ENCODE data around the gene HOXC5. TPM values are rescaled to one million over a fixed set of nuclear protein-coding genes. Genes with fewer than 3 reads are reported as not detected.

The HOXC5 gene
- total RNA-seq, 1 experiment from 2014 or later = 3.4 TPM

DNA sequence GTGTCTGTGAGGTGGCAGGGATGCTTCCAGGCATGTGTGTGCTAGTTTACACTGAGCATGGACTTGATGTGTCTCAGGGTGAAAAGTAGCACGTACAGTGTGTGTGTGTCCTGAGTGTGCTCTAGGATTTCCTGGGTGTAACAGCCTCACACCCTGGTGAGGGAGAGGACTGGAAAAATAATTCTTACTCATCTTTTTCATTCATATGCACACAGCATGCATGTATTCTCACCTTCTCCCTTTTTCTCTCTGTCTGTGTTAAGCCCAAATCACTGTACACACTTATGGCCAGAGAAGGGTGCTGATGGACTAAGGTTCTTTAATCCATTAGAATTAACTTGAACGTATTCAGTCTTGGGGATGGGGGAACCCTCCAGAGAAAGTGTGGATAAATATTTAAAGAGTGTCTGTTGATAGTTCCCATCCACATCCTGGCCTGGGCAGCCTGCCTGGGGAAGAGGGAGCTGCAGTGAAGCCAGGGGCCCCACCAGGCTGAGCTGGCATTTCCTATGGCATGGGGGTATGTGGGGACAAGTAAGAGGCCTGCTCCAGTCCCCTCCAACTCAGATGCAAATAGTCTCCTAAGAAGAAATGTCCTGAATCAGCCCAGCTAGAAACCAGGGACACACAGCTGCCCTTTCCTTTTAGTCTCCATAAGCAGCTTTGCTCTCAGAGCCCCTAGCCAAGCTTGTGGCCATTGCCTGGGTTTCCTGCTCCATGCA, 25.2 kb upstream of the HOXC5 start:
- CTCF ChIA-PET = interaction anchor here (0.8 to 5.3 kb wide), 12 partner anchors 9 to 283 kb away, joined by 3 to 84 read pairs (median 6); partner anchors contain the start of genes HOXC6 and SMUG1
- Histone ChIP-seq H3K27me3 (replicated peaks; ENCODE audit: control insufficient read depth, insufficient read depth, low read length) (no peaks in the 10 kb centered on the region), H3K4me3 (ENCODE audit: low read depth, low read length) (no peak overlapping the region), H3K9me3 (no peaks in the 10 kb centered on the region), H3K4me1 (peaks cover 48% of the 10 kb centered on the region), H3K36me3 (ENCODE audit: control insufficient read depth, insufficient read depth, low read length) (no peaks in the 10 kb centered on the region)
- intact Hi-C loops (cut with micrococcal nuclease; ENCODE audit: unreplicated experiment) = no loop called here
- DNase-seq = no peak
- TF ChIP-seq, protein P1, sequence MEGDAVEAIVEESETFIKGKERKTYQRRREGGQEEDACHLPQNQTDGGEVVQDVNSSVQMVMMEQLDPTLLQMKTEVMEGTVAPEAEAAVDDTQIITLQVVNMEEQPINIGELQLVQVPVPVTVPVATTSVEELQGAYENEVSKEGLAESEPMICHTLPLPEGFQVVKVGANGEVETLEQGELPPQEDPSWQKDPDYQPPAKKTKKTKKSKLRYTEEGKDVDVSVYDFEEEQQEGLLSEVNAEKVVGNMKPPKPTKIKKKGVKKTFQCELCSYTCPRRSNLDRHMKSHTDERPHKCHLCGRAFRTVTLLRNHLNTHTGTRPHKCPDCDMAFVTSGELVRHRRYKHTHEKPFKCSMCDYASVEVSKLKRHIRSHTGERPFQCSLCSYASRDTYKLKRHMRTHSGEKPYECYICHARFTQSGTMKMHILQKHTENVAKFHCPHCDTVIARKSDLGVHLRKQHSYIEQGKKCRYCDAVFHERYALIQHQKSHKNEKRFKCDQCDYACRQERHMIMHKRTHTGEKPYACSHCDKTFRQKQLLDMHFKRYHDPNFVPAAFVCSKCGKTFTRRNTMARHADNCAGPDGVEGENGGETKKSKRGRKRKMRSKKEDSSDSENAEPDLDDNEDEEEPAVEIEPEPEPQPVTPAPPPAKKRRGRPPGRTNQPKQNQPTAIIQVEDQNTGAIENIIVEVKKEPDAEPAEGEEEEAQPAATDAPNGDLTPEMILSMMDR (IDR thresholded peaks at IDR 0.05; ENCODE audit: insufficient read depth in 1 of 2, low read depth in 1 of 2, low read length in 1 of 2, severe bottlenecking in 1 of 2, unreplicated experiment in 1 of 2) = no peak
- no peak overlapping the region for H3K27ac Mint-ChIP-seq (ENCODE audit: unreplicated experiment)
- H3K4me3 Mint-ChIP-seq (ENCODE audit: unreplicated experiment) = peak overlapping the region; percentile 87
- POLR2A ChIA-PET = interaction anchor here (1.0 to 2.1 kb wide), 3 partner anchors 9 to 184 kb away, joined by 10 to 25 read pairs (median 22); no protein-coding TSS in a partner anchor
- no peaks in the 10 kb centered on the region for H3K9me3 Mint-ChIP-seq (ENCODE audit: unreplicated experiment)
- no peaks in the 10 kb centered on the region for H3K27me3 Mint-ChIP-seq (ENCODE audit: insufficient read depth, unreplicated experiment)
- H3K4me1 Mint-ChIP-seq (ENCODE audit: low read depth, unreplicated experiment) = peaks cover 21% of the 10 kb centered on the region
- no TSS peak for BruUV-seq (replicated peaks)
- peaks cover 6% of the 10 kb centered on the region for H3K36me3 Mint-ChIP-seq (ENCODE audit: insufficient read depth, unreplicated experiment)

DNA sequence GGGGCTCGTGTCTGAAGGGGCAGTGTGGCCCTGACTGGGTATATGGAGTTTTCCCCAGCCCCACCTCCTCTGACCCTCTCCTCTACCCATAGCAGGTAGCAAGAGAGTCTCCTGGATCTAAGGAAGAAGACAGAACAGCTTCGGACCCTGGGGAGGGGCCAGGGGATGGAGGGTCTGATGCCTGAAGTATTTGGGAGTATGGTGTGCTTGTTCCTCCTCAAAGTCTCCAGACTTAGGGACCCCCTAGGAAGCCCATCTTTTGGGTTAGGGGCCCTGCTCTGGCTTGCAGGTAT, 24.6 kb upstream of the HOXC5 start:
- no peaks in the 10 kb centered on the region for H3K27me3 ChIP-seq (replicated peaks; ENCODE audit: control insufficient read depth, insufficient read depth, low read length)
- POLR2A ChIA-PET = interaction anchor here (1.0 to 1.8 kb wide), 2 partner anchors 9 to 272 kb away, joined by 3 to 22 read pairs; partner anchors contain the start of genes CBX5 and HNRNPA1
- no peak overlapping the region for H3K27ac Mint-ChIP-seq (ENCODE audit: unreplicated experiment)
- H3K4me3 Mint-ChIP-seq (ENCODE audit: unreplicated experiment) = peak overlapping the region; percentile 60
- no peak overlapping the region for H3K4me3 ChIP-seq (ENCODE audit: low read depth, low read length)
- no peaks in the 10 kb centered on the region; the same call in 1 of the 2 replicates for H3K36me3 ChIP-seq (ENCODE audit: control insufficient read depth, insufficient read depth, low read length)
- peaks cover 53% of the 10 kb centered on the region for H3K4me1 ChIP-seq
- TF ChIP-seq, protein P1 (IDR thresholded peaks at IDR 0.05; ENCODE audit: insufficient read depth in 1 of 2, low read depth in 1 of 2, low read length in 1 of 2, severe bottlenecking in 1 of 2, unreplicated experiment in 1 of 2) = no peak
- H3K27me3 Mint-ChIP-seq (ENCODE audit: insufficient read depth, unreplicated experiment) = no peaks in the 10 kb centered on the region
- no TSS peak for BruUV-seq (replicated peaks)
- CTCF ChIA-PET = interaction anchor here (1.0 to 5.3 kb wide), 10 partner anchors 8 to 283 kb away, joined by 3 to 84 read pairs (median 8); partner anchors contain the start of genes HOXC6 and HOXC9
- H3K9me3 Mint-ChIP-seq (ENCODE audit: unreplicated experiment) = no peaks in the 10 kb centered on the region
- peaks cover 6% of the 10 kb centered on the region for H3K36me3 Mint-ChIP-seq (ENCODE audit: insufficient read depth, unreplicated experiment)
- no peaks in the 10 kb centered on the region for H3K9me3 ChIP-seq
- no peak for DNase-seq
- intact Hi-C loops (cut with micrococcal nuclease; ENCODE audit: unreplicated experiment) = no loop called here
- peaks cover 26% of the 10 kb centered on the region for H3K4me1 Mint-ChIP-seq (ENCODE audit: low read depth, unreplicated experiment)

DNA sequence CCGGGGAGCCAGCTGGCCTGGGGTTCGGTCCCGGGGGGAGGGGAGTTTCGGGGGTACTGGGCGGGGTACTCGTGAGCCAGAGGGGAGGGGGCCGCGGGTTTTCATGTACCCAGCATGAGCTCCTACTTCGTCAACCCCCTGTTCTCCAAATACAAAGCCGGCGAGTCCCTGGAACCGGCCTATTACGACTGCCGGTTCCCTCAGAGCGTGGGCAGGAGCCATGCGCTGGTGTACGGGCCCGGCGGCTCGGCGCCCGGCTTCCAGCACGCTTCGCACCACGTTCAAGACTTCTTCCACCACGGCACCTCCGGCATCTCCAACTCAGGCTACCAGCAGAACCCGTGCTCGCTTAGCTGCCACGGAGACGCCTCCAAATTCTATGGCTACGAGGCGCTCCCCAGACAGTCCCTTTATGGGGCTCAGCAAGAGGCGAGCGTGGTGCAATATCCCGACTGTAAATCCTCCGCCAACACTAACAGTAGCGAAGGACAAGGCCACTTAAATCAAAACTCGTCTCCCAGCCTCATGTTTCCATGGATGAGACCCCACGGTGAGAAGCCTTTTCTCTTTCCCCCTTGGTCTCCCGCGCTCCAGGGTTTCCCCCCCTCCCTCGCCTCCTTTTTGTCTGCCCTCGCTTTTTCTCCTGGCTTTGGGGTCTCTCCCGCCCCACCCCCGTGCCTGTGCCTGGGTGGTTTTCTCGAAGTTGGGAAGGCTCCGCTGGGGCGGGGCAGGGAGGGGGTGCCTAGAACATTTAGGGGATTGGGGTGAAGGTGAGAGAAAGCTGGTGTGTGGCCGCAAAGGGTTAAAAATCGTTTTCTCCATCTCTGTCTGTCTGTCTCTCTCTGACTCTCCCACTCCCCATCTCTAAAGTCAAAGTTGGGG, 23.4 kb upstream of the HOXC5 start:
- Mint-ChIP-seq H3K4me3 (ENCODE audit: unreplicated experiment) (peak overlapping the region; percentile 60), H3K9me3 (ENCODE audit: unreplicated experiment) (no peaks in the 10 kb centered on the region), H3K36me3 (ENCODE audit: insufficient read depth, unreplicated experiment) (peaks cover 6% of the 10 kb centered on the region), H3K4me1 (ENCODE audit: low read depth, unreplicated experiment) (peaks cover 30% of the 10 kb centered on the region), H3K27ac (ENCODE audit: unreplicated experiment) (peak overlapping the region; percentile 81), H3K27me3 (ENCODE audit: insufficient read depth, unreplicated experiment) (no peaks in the 10 kb centered on the region)
- H3K9me3 ChIP-seq = no peaks in the 10 kb centered on the region
- intact Hi-C loops (cut with micrococcal nuclease; ENCODE audit: unreplicated experiment) = no loop called here
- TF ChIP-seq, protein P1 (IDR thresholded peaks at IDR 0.05; ENCODE audit: insufficient read depth in 1 of 2, low read depth in 1 of 2, low read length in 1 of 2, severe bottlenecking in 1 of 2, unreplicated experiment in 1 of 2) = no peak
- TSS peak; percentile 36 for BruUV-seq (replicated peaks)
- ChIA-PET POLR2A (interaction anchor here (0.5 to 1.8 kb wide), 10 partner anchors 8 to 1672 kb away, joined by 3 to 22 read pairs (median 4); partner anchors contain the start of genes CBX5, COPZ1, HNRNPA1 and SMUG1), CTCF (interaction anchor here (0.6 to 5.3 kb wide), 27 partner anchors 8 to 277 kb away, joined by 3 to 84 read pairs (median 4); partner anchors contain the start of genes HOXC10, HOXC4, HOXC5 and HOXC6)
- peaks cover 59% of the 10 kb centered on the region for H3K4me1 ChIP-seq
- no peak for DNase-seq
- no peaks in the 10 kb centered on the region for H3K27me3 ChIP-seq (replicated peaks; ENCODE audit: control insufficient read depth, insufficient read depth, low read length)
- peak overlapping the region; percentile 63 for H3K4me3 ChIP-seq (ENCODE audit: low read depth, low read length)
- no peaks in the 10 kb centered on the region; the same call in 1 of the 2 replicates for H3K36me3 ChIP-seq (ENCODE audit: control insufficient read depth, insufficient read depth, low read length)

Data from Caco-2 (cell line).